ENCODE measurements around the gene SLFN12. TPM values are rescaled to one million over a fixed set of nuclear protein-coding genes. Genes with fewer than 3 reads are reported as not detected.
A peak's percentile ranks its signal among the peaks of the same experiment; 100 is the strongest.
"Not testable (repeated sequence)": the region's sequence is repeated elsewhere in the genome, so short reads cannot be mapped to it uniquely, and the experiment has no call there.

SLFN12 gene
- total and polyA plus RNA-seq, 10 of the 15 experiments (the other 5 are each of a cell fraction or from before 2014, with no cell fraction given): 8.7 to 18.5 (median 13.4) TPM

GRCh38 chr17:35416659-35417058 lies 15.6 kb downstream of the SLFN12 start:
- no peak overlapping the region for H3K9ac ChIP-seq (ENCODE audit: control insufficient read depth, insufficient read depth, low read length)
- SMC1A ChIA-PET (ENCODE audit: uncharacterized antibody, unreplicated experiment): interaction anchor here (1.0 to 1.4 kb wide), 2 partner anchors 10 to 16 kb away, joined by 3 to 4 read pairs; partner anchors contain the start of gene SLFN12
- FAIRE-seq: no peak
- no peak overlapping the region for H3K4me2 ChIP-seq (ENCODE audit: control insufficient read depth, insufficient read depth)
- no peak for DNase-seq (ENCODE audit: low read depth, low spot score)
- H3K4me3 ChIP-seq: no peak overlapping the region
- POLR2A ChIA-PET: no interaction called here
- H4K20me1 ChIP-seq (ENCODE audit: control insufficient read depth, insufficient read depth): no peaks in the 10 kb centered on the region
- BruUV-seq (replicated peaks): no TSS peak
- ATAC-seq: peak; percentile 41; the same call in 1 of the 3 replicates
- H3K27ac ChIP-seq (ENCODE audit: control insufficient read depth, insufficient read depth): no peak overlapping the region; the same call in 1 of the 2 replicates
- in situ Hi-C loops (cut with MboI): no loop called here
- TF ChIP-seq BHLHE40 (IDR thresholded peaks at IDR 0.05; ENCODE audit: borderline replicate concordance in 1 of 2, low read depth in 2 of 2, low read length in 1 of 2) (no peak), NFYB (IDR thresholded peaks at IDR 0.05; ENCODE audit: insufficient read depth, low read depth, low read length) (0 out of 2 replicates have a peak, but pooled peaks have one; percentile 7), CBX5 (IDR thresholded peaks at IDR 0.05; ENCODE audit: low read depth) (no peak), BMI1 (IDR thresholded peaks at IDR 0.05; ENCODE audit: borderline replicate concordance) (no peak), JUNB (IDR thresholded peaks at IDR 0.05) (no peak), HSF1 (IDR thresholded peaks at IDR 0.05; ENCODE audit: low read depth, low read length) (no peak)
- intact Hi-C loops (cut with micrococcal nuclease; ENCODE audit: unreplicated experiment): no loop called here
- WGBS (ENCODE audit: insufficient coverage, insufficient replicate concordance, low lambda C conversion rate, missing lambda C conversion rate): 46% methylated on average over 2 of the region's 2 CpGs
- peaks cover 0 to 9% of the 10 kb centered on the region in 2 experiments; a peak in 1 of 4 replicates for H3K36me3 ChIP-seq (ENCODE audit: control insufficient read depth in 2 of 2, insufficient read depth in 2 of 2, low read length in 1 of 2)
- no peaks in the 10 kb centered on the region; the same call in 1 of the 2 replicates for H3K79me2 ChIP-seq (ENCODE audit: control insufficient read depth, insufficient read depth, low read length)
- CTCF ChIA-PET: interaction anchor here (1.2 kb wide), 2 partner anchors 9 to 12 kb away, joined by 4 read pairs; no protein-coding TSS in a partner anchor
- H3K27me3 ChIP-seq (replicated peaks in 1 of 2; ENCODE audit: control insufficient read depth in 2 of 2, insufficient read depth in 2 of 2, low read length in 1 of 2): no peaks in the 10 kb centered on the region
- no peak overlapping the region for H2AFZ ChIP-seq (ENCODE audit: control insufficient read depth, low read depth, low read length)
- peaks cover 3% of the 10 kb centered on the region; the same call in 1 of the 2 replicates for H3K4me1 ChIP-seq (ENCODE audit: control insufficient read depth, insufficient read depth, low read length)
- RAD21 ChIA-PET (ENCODE audit: unreplicated experiment): interaction anchor here (0.9 kb wide), 1 partner anchor 49 kb away, joined by 3 read pairs; no protein-coding TSS in a partner anchor
- H3K9me3 ChIP-seq (replicated peaks; ENCODE audit: control insufficient read depth, insufficient read depth, low read length): no peaks in the 10 kb centered on the region; the same call in 2 of the 3 replicates

- H3K27ac ChIP-seq (ENCODE audit: control insufficient read depth, insufficient read depth); H3K9ac ChIP-seq (ENCODE audit: control insufficient read depth, insufficient read depth, low read length); H2AFZ ChIP-seq (ENCODE audit: control insufficient read depth, low read depth, low read length); H4K20me1 ChIP-seq (ENCODE audit: control insufficient read depth, insufficient read depth); H3K4me3 ChIP-seq; H3K27me3 ChIP-seq (replicated peaks in 1 of 2; ENCODE audit: control insufficient read depth in 2 of 2, insufficient read depth in 2 of 2, low read length in 1 of 2); in situ Hi-C loops (cut with MboI); RAD21 ChIA-PET (ENCODE audit: unreplicated experiment); DNase-seq (ENCODE audit: low read depth, low spot score); H3K4me2 ChIP-seq (ENCODE audit: control insufficient read depth, insufficient read depth); FAIRE-seq; H3K79me2 ChIP-seq (ENCODE audit: control insufficient read depth, insufficient read depth, low read length); H3K9me3 ChIP-seq (replicated peaks; ENCODE audit: control insufficient read depth, insufficient read depth, low read length); intact Hi-C loops (cut with micrococcal nuclease; ENCODE audit: unreplicated experiment); H3K4me1 ChIP-seq (ENCODE audit: control insufficient read depth, insufficient read depth, low read length); BruUV-seq (replicated peaks); ATAC-seq; POLR2A ChIA-PET: not testable (repeated sequence)
- 98% methylated on average over 2 of the region's 2 CpGs for WGBS (ENCODE audit: insufficient coverage, insufficient replicate concordance, low lambda C conversion rate, missing lambda C conversion rate)
- ChIA-PET CTCF (interaction anchor here (0.7 to 1.6 kb wide), 3 partner anchors 11 to 119 kb away, joined by 3 read pairs; no protein-coding TSS in a partner anchor), SMC1A (ENCODE audit: uncharacterized antibody, unreplicated experiment) (interaction anchor here (1.0 to 1.1 kb wide), 2 partner anchors 23 to 26 kb away, joined by 3 read pairs; no protein-coding TSS in a partner anchor)
- peaks cover 3 to 18% of the 10 kb centered on the region in 2 experiments; a peak in 3 of 4 replicates for H3K36me3 ChIP-seq (ENCODE audit: control insufficient read depth in 2 of 2, insufficient read depth in 2 of 2, low read length in 1 of 2)
Measured at GRCh38 chr17:35414707-35415106, 17.6 kb downstream of the SLFN12 start.
